Stimulated activated CD4-positive, alpha-beta T cell treated with anti-CD3 and anti-CD28 coated beads, Interleukin-1b, Interleukin-23, amount 100 ng/mL, for 4 hours (primary cell): ENCODE measurements around the gene PANX2.

Source experiments
- DNase-seq, 2 donors: peaks; one replicate each; pipeline ENCODE4 v3.0.0-alpha.2; 2020; ENCODE audit warnings: low read depth in 2 of 2

Gene PANX2

DNA sequence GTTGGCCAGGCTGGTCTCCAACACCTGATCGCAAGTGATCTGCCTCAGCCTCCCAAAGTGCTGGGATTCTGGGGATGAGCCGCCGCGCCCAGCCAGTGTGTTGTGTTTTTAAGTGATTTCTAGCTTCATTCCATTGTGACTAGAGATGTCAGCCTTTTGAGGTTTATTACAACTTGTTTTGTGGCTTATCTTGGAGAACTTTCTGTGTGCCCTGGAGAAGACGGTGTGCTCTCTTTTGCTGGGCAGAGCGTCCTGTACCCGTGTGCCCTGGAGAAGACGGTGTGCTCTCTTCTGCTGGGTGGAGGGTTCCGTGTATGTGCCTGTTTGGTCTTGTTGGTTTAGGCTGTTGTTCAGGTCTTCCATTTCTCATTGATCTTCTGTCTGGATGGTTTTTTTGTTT is 42.7 kb downstream of the PANX2 start:
- no peak for DNase-seq

- no peak for DNase-seq
Measured at GRCh38 chr22:50215297-50216054, 44.9 kb downstream of the PANX2 start.

DNA sequence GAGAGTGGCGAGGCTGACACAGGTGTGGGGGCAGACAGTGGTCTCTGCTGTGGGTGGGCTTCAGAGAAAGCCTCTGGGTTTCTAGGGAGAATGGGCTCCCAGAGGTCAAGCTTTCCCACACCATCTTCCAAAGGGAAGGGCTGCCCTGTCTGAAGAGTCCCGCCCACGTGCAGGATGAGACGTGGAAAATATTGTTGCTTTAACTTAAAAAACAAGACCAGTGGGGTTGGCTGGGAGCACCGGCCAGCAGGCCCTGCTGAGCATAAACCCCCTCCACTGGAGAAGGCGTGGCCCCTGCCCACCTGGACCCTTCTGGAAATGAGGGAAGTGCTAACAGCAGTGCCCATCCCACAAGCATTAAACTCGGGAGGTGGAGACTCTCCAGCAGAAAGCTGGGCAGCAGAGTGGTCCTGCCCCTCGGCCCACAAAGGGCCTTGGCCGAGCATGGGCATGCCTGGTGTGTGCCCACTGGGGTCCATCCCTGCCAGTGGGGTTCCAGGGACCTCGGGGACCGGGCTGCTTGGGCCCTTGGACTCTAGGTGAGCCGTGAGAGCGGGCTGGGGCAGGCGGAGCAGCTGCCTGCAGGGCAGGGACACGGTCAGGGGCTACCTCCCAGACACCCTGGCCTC is 45.6 kb downstream of the PANX2 start:
- DNase-seq: no peak

- DNase-seq: no peak
Measured at GRCh38 chr22:50216684-50217520, 46.4 kb downstream of the PANX2 start.

DNA sequence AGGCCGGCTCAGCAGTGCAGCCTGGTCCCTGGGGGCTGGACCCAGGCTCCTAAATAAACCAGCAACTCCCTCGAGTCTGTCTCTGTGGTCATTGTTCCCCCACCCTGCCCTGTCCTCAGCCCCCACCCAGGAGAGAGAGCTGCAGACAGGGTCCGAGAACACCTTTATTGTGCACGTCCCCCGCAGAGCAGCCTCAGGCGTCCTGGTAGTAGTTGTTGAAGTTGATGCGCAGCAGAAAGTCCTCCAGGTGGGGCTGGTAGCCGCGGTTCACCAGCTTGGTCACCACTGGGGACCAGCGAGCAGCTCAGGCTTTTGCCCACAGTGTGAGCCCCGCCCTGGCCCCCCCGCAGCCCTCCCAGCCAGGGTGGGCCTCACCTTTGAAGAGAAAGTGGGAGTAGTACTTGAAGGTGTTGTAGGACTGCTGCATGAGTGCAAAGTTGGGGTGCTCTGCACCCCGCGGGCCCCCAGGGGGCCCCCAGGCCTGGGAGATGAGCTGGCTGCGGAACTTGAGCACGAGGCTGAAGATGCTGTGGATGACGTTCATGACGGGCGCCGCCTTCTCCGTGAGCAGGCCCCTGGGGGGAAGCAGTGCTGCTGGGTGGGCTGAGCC is 47.1 kb downstream of the PANX2 start:
- DNase-seq: no peak

DNA sequence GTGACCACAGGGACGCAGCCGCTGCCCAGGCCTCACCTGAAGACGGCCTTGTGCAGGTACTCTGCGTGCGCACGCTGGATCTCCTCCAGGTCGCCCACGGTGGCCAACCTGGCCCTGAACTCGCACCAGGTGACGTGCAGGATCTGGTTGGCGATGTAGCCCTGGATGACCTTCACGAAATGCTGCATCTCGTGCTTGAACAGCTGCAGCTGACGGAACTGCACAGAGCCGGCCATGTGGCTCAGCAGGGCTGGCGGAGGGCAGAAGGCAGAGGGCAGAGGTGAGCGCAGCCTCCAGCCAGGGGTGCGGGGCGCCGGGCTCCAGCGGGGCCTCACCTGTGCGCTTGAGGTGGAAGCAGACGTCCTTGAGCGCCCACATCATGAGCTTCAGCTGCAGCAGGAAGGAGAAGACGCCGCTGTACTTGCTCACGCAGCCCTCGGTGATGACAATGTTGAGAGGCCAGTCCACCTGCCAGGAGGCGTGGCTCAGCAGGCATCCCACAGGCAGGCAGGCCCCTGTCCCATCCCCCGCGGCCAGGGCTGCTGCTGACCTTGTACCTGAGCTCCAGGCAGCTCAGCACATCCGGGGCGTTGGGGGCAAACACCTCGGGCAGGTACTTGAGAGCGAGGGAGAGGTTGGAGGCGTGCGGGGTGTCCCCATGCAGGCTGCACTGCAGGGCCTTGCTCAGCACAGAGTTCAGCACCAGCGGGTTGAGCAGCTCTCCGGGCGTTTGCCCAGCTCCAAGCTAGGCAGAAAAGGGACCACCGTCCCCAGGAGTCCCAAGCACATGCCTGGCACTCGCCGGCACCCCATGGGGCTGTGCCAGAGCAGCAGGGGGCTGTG is 47.8 kb downstream of the PANX2 start:
- no peak for DNase-seq

DNA sequence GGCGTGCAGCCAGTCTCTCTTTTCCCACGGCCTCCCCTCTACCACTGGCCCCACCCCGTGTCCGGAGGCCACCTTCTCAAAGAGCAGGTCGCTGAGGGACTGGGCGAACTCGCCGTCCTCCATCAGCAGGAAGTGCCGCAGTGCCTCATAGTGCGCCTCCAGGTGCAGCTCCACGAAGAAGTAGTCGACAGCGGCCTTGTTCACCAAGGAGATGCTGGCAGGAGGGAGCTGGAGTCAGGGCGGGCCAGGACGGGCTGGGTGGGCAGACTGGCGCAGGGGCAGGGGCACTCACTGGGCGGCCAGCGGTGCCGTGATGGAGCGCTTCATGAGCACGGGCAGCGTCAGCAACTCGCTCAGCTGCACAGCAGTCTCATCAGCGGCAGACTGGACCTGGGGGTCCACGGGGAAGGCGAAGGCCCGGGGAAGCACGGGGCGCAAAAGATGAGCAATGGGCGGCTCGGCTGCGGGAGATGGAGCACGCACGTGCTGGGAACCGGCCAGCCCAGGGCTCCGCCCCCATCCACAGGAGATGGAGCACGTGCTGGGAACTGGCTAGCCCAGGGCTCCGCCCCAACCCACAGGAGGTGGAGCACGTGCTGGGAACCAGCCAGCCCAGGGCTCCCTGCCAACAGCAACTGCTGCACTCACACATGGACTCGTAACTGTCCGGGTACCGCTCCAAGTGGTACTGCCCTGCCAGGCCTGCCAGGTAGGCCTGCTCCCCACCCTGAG is 48.6 kb downstream of the PANX2 start:
- DNase-seq: no peak

DNA sequence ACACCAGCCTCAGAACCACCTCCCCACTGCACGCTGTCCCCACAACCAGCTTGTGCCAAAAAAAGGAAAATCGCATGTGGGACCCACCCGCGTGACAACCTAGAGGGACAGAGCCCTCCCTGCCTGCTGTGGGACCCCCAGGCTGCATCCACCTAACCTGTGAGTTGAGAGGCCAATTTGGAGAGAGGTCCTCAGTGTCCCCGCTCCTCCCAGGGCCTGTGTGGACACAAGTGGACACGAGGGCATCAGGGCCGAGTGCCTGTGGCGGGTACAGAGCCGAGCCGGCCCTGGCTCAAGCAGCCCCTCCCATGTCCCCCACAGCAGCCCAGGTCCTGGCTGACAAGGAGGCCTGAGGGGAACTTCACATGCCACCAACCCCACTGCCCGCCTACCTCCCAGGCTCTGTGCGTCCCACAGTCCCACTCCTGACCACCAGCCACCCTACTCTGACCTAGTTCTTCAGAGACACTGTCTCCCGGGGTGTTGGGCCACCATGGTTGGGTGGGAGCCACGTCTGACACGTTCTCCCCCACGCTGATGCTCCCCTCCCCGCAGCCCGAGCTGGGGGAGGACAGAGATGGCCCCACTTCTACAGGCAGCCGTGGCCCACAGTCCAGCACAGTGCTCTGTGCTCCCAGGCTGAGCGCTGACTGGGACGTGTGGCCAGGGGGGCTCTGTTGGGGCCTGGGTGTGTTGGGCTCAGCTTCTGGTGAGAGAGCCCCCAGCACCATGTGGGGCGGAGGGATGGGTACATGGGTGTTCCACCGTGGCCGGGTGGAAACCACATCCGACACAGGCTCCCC is 49.5 kb downstream of the PANX2 start:
- DNase-seq: no peak

GRCh38 chr22:50220603-50221409 is 50.3 kb downstream of the PANX2 start:
- no peak for DNase-seq

DNA sequence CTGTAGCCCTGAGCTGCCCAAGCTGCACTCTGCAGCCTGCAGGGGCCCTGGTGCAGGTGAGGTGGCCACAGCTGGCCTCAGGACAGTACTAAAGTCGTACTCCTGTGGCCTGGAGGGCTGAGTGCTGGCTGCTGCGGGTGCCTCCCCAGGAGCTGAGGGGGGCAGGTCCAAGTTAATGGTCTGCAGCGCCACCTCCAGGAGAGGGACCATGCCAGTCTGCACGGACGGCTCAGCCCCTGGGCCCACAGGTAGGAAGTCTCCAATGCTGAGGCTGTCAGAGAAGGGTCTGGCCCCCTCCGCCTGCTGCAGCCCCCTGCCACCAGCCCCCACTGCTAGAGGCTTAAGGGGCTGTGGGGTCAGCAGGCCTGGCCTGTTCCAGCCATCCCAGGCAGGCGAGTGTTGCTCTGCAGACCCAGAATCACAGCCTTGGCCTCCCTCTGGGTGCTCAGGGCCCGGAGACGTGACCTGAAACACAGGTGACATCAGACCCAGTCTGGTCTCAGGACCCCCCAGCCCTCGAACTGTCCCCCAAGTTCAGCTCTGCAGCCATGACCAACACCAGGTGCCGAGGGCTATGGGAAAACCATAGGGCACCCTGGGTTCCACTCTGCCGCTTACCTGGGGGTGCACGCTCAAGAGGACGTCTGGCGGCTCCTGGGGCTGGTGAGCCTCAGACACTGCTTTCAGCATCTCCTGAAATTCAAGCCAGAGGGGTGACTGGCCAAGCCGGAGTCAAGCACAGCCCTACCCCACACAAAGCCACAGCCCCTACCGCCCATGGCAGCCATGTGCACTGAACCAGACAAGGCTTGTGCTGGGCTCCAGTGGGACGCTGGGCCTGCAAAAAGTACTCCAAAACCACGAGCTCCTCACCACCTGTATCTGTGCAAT is 51.1 kb downstream of the PANX2 start:
- DNase-seq: no peak

- no peak for DNase-seq
Measured at GRCh38 chr22:50222508-50222907, 52.0 kb downstream of the PANX2 start.

- no peak for DNase-seq
Measured at GRCh38 chr22:50224071-50224470, 53.5 kb downstream of the PANX2 start.

GRCh38 chr22:50225200-50225969 is 54.9 kb downstream of the PANX2 start:
- no peak for DNase-seq

- no peak for DNase-seq
Measured at GRCh38 chr22:50226063-50226874, 55.7 kb downstream of the PANX2 start.

GRCh38 chr22:50226875-50227165 is 56.3 kb downstream of the PANX2 start:
- no peak for DNase-seq

DNA sequence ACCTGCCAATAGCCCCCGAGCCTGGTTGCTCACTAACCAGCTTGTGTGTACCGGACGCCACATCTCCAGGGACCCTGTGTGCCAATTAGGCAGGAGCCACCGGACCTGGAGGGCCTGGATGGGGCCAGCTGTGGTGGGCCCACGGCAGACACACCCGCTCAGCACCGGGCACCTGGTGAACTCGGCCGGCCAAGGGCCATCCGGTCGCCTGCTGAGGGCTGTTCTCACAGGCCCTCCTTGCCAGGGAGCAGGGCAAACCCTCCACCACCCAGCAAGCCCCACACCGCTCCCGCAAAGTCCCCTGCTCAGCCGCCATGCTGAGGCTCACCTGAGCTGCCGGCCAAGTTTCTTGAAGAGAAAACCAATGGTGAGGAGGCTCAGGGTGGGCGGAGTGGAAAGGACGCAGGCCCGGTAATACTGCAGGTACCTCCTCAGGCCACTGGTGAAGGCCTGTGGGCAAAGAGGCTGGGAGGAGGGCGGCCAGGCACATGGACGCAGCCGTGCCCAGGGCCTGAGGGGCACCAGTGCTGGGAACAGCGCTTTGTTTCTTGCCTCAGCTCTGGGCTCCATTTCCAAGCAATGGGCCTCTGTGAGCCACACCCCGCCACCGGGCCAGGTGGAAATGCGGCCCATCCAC is 57.2 kb downstream of the PANX2 start:
- no peak for DNase-seq
